HepG2 (cell line): ENCODE data around the gene AHRR. TPM values are rescaled to one million over a fixed set of nuclear protein-coding genes. Genes with fewer than 3 reads are reported as not detected.
A peak's percentile ranks its signal among the peaks of the same experiment; 100 is the strongest.

ENCODE experiments used
- ATF7 ChIP-seq, 2 experiments: fragments of 450-650 bp in 1 of 2; sonication (generic) in 1 of 2; formaldehyde crosslinking in 1 of 2; IDR thresholded peaks; 2 replicates each; pipeline versions ENCODE4 v1.4.0 to v1.6.1; 2016 to 2020; ENCODE audit warnings: antibody characterized with exemption in 1 of 2, mild to moderate bottlenecking in 1 of 2, missing genetic modification reagents in 1 of 2
- BORCS8-MEF2B ChIP-seq: sonication (generic); formaldehyde crosslinking; IDR thresholded peaks from 2 replicates; pipeline ENCODE4 v1.8.0; 2022; ENCODE audit warnings: mild to moderate bottlenecking, missing genetic modification reagents
- CEBPG ChIP-seq: IDR thresholded peaks from 2 replicates; pipeline ENCODE4 v1.6.1; 2016
- HOXD1 ChIP-seq: sonication (generic); formaldehyde crosslinking; IDR thresholded peaks from 2 replicates; pipeline ENCODE4 v1.5.0; 2020; ENCODE audit warnings: missing genetic modification reagents
- ISX ChIP-seq: sonication (generic); formaldehyde crosslinking; conservative IDR thresholded peaks from 2 replicates; pipeline ENCODE4 v1.5.0; 2020; ENCODE audit warnings: missing genetic modification reagents
- KAT8 ChIP-seq: IDR thresholded peaks from 2 replicates; pipeline ENCODE4 v1.6.1; 2016; ENCODE audit warnings: missing genetic modification reagents, missing compliant biosample characterization
- KLF16 ChIP-seq, 2 experiments: sonication (generic) in 1 of 2; formaldehyde crosslinking in 1 of 2; IDR thresholded peaks; 2 replicates each; pipeline versions ENCODE4 v1.6.1 to v1.8.0; 2016 to 2023; ENCODE audit warnings: missing genetic modification reagents in 2 of 2, missing compliant biosample characterization in 1 of 2
- MED13 ChIP-seq: sonication (generic); formaldehyde crosslinking; IDR thresholded peaks from 2 replicates; pipeline ENCODE4 v1.5.0; 2020; ENCODE audit warnings: missing genetic modification reagents
- MXD4 ChIP-seq: IDR thresholded peaks from 2 replicates; pipeline ENCODE4 v1.6.1; 2016; ENCODE audit warnings: mild to moderate bottlenecking, missing biosample characterization, missing genetic modification reagents
- NFKBIZ ChIP-seq: IDR thresholded peaks from 2 replicates; pipeline ENCODE4 v1.6.1; 2018; ENCODE audit warnings: missing genetic modification reagents, missing compliant biosample characterization
- NFYB ChIP-seq: sonication (generic); formaldehyde crosslinking; IDR thresholded peaks from 2 replicates; pipeline ENCODE4 v1.4.0; 2020; ENCODE audit warnings: missing genetic modification reagents
- PAWR ChIP-seq: sonication (generic); formaldehyde crosslinking; IDR thresholded peaks from 2 replicates; pipeline ENCODE4 v1.4.0; 2020; ENCODE audit warnings: missing genetic modification reagents, mild to moderate bottlenecking, borderline replicate concordance
- THAP11 ChIP-seq: IDR thresholded peaks from 2 replicates; pipeline ENCODE4 v1.6.1; 2016; ENCODE audit warnings: missing biosample characterization, missing genetic modification reagents
- ZNF274 ChIP-seq: sonication (generic); formaldehyde crosslinking; IDR thresholded peaks from 2 replicates; pipeline ENCODE4 v1.5.1; 2020; ENCODE audit warnings: mild to moderate bottlenecking, missing genetic modification reagents
- ZNF317 ChIP-seq: sonication (generic); formaldehyde crosslinking; IDR thresholded peaks from 2 replicates; pipeline ENCODE4 v1.5.0; 2020; ENCODE audit warnings: mild to moderate bottlenecking, missing genetic modification reagents
- ZNF431 ChIP-seq: sonication (generic); formaldehyde crosslinking; IDR thresholded peaks from 2 replicates; pipeline ENCODE4 v1.9.0; 2022; ENCODE audit warnings: missing genetic modification reagents, low read depth, mild to moderate bottlenecking, borderline replicate concordance
- ZNF501 ChIP-seq: sonication (generic); formaldehyde crosslinking; IDR thresholded peaks from 2 replicates; pipeline ENCODE4 v1.5.1; 2020; ENCODE audit warnings: mild to moderate bottlenecking, moderate library complexity, missing genetic modification reagents
- ZNF564 ChIP-seq: sonication (generic); formaldehyde crosslinking; IDR thresholded peaks from 2 replicates; pipeline ENCODE4 v1.8.1; 2023; ENCODE audit warnings: mild to moderate bottlenecking, missing genetic modification reagents
- ZNF674 ChIP-seq: sonication (generic); formaldehyde crosslinking; IDR thresholded peaks from 2 replicates; pipeline ENCODE4 v1.5.0; 2020; ENCODE audit warnings: low read depth, mild to moderate bottlenecking, missing genetic modification reagents
- ZSCAN31 ChIP-seq: sonication (generic); formaldehyde crosslinking; IDR thresholded peaks from 2 replicates; pipeline ENCODE4 v1.5.0; 2020; ENCODE audit warnings: low read depth, mild to moderate bottlenecking, missing genetic modification reagents
- polyA plus RNA-seq, 8 experiments: library from polyadenylated mRNA; depleted of rRNA in 3 of 8; stranded (reverse) in 7 of 8; unstranded in 1 of 8; fragments of >200 nt; fragmentation: Illumina TruSeq in 4 of 8; extraction: Trizol in 4 of 8; gene quantifications; 2 replicates each; pipeline versions ENCODE4 v1.2.1 to v1.2.3, GENCODE V29; 2011 to 2016; ENCODE audit warnings: low read depth in 4 of 8, missing spikeins in 1 of 8, mixed read lengths in 1 of 8; ENCODE audit not compliant: insufficient read depth in 1 of 8
- total RNA-seq, 5 experiments: library from RNA; depleted of rRNA; stranded (reverse); fragments of >200 nt; fragmentation: Illumina TruSeq; extraction: Trizol; gene quantifications; 2 replicates each; pipeline ENCODE4 v1.2.3, GENCODE V29; 2016; ENCODE audit warnings: low read depth in 1 of 5
- TF ChIP-seq, protein P1 (sequence below): sonication (generic); formaldehyde crosslinking; IDR thresholded peaks from 2 replicates; pipeline ENCODE4 v1.8.1; 2023; ENCODE audit warnings: mild to moderate bottlenecking, missing genetic modification reagents
- TF ChIP-seq, protein P2 (sequence below): sonication (generic); formaldehyde crosslinking; IDR thresholded peaks from 2 replicates; pipeline ENCODE4 v1.4.0; 2020; ENCODE audit warnings: mild to moderate bottlenecking, low read depth, missing genetic modification reagents
- TF ChIP-seq, protein P3 (sequence below): IDR thresholded peaks from 2 replicates; pipeline ENCODE4 v1.6.1; 2012; ENCODE audit warnings: inconsistent platforms
- TF ChIP-seq, protein P4 (sequence below): sonication (generic); formaldehyde crosslinking; IDR thresholded peaks from 2 replicates; pipeline ENCODE4 v1.8.0; 2023; ENCODE audit warnings: mild to moderate bottlenecking, missing genetic modification reagents
- TF ChIP-seq, protein P5 (sequence below): sonication (generic); formaldehyde crosslinking; IDR thresholded peaks from 2 replicates; pipeline ENCODE4 v1.8.1; 2023; ENCODE audit warnings: mild to moderate bottlenecking, missing genetic modification reagents, borderline replicate concordance

The AHRR gene
- total and polyA plus RNA-seq, 2 of the 13 experiments (the other 11 are each of a cell fraction or from before 2014, with no cell fraction given) = 0.28 to 0.35 TPM

DNA sequence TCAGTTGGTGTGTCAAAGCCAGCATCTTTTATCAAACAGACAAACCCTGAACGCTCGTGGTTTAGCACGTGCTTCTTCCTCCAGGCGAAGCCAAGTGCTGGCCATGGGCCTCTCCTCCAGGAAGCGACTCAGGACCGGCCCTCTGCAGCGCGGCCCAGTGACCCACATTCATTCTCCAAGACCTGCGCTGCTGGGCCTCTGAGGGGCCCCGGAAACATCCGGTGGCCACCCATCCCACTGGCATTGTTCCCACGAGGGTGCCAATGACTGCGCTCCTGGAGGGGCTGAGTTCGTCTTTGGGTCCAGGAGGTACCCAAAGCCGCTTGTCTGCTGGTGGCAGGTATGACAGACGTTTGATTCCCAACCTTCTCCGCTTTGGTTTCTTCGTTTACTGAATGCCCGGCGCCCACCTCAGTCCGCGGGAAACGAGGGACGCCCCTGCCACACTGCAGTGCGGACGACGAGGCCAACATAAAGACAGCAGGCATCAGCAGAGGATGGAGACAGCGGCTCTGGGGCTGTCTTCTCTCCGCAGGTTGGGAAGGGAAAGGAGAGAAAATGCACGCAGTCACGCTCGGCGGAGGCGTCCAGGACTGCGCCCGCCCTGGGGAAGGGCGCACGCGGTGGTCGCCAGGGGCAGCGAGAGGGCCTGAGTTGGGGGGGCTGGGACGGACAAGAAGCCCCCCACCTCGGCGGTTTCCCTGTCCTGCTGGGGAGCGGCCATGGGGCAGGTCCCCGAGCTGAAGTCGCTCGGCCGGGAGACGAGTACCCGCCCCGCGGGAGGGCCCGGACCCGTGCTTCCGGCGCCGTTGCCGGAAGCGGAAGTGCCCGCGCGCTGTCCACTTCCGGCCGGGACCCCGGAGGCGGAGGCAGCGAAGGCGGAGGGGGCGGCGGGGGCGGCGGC is 121.1 kb downstream of the AHRR start, which contains the start of gene EXOC3 (continued):
- TF ChIP-seq MED13 (CRISPR knock-in tag) (no peak), ZNF431 (CRISPR knock-in tag) (no peak), ZNF674 (CRISPR knock-in tag) (no peak), KLF16 (CRISPR knock-in tag; IDR thresholded peaks at IDR 0.05) (peak in 1 of 2 experiments; percentile 52; a peak in 1 of 4 replicates), PAWR (CRISPR knock-in tag) (no peak), ZNF564 (no peak), MXD4 (CRISPR knock-in tag) (no peak), ATF7 (IDR thresholded peaks at IDR 0.05) (no peak), ATF7 (CRISPR knock-in tag; IDR thresholded peaks at IDR 0.05) (0 out of 2 replicates have a peak, but pooled peaks have one; percentile 37), ZNF317 (CRISPR knock-in tag) (no peak), ISX (CRISPR knock-in tag) (no peak), NFYB (CRISPR knock-in tag) (no peak), ZNF501 (CRISPR knock-in tag) (no peak; the same call in 1 of the 2 replicates), BORCS8-MEF2B (no peak), ZSCAN31 (CRISPR knock-in tag) (no peak), KAT8 (peak; percentile 88), HOXD1 (CRISPR knock-in tag) (no peak), THAP11 (CRISPR knock-in tag) (peak; percentile 85), ZNF274 (CRISPR knock-in tag) (peak; percentile 76), CEBPG (CRISPR knock-in tag) (no peak), NFKBIZ (no peak)
- TF ChIP-seq, protein P1, sequence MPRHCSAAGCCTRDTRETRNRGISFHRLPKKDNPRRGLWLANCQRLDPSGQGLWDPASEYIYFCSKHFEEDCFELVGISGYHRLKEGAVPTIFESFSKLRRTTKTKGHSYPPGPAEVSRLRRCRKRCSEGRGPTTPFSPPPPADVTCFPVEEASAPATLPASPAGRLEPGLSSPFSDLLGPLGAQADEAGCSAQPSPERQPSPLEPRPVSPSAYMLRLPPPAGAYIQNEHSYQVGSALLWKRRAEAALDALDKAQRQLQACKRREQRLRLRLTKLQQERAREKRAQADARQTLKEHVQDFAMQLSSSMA (CRISPR knock-in tag) = 0 out of 2 replicates have a peak, but pooled peaks have one; percentile 78
- TF ChIP-seq, protein P2, sequence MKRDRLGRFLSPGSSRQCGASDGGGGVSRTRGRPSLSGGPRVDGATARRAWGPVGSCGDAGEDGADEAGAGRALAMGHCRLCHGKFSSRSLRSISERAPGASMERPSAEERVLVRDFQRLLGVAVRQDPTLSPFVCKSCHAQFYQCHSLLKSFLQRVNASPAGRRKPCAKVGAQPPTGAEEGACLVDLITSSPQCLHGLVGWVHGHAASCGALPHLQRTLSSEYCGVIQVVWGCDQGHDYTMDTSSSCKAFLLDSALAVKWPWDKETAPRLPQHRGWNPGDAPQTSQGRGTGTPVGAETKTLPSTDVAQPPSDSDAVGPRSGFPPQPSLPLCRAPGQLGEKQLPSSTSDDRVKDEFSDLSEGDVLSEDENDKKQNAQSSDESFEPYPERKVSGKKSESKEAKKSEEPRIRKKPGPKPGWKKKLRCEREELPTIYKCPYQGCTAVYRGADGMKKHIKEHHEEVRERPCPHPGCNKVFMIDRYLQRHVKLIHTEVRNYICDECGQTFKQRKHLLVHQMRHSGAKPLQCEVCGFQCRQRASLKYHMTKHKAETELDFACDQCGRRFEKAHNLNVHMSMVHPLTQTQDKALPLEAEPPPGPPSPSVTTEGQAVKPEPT = no peak
- TF ChIP-seq, protein P3, sequence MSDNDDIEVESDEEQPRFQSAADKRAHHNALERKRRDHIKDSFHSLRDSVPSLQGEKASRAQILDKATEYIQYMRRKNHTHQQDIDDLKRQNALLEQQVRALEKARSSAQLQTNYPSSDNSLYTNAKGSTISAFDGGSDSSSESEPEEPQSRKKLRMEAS = peak; percentile 72
- TF ChIP-seq, protein P4, sequence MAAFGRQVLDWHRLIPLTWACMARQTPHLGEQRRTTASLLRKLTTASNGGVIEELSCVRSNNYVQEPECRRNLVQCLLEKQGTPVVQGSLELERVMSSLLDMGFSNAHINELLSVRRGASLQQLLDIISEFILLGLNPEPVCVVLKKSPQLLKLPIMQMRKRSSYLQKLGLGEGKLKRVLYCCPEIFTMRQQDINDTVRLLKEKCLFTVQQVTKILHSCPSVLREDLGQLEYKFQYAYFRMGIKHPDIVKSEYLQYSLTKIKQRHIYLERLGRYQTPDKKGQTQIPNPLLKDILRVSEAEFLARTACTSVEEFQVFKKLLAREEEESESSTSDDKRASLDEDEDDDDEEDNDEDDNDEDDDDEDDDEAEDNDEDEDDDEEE = peak; percentile 11; the same call in 1 of the 2 replicates
- TF ChIP-seq, protein P5, sequence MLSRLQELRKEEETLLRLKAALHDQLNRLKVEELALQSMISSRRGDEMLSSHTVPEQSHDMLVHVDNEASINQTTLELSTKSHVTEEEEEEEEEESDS = no peak
